ENCODE measurements around the gene ALKAL2. TPM values are rescaled to one million over a fixed set of nuclear protein-coding genes. Genes with fewer than 3 reads are reported as not detected.
A peak's percentile ranks its signal among the peaks of the same experiment; 100 is the strongest.

ALKAL2 gene
- total RNA-seq, 1 experiment from 2014 or later = 3.5 TPM

GRCh38 chr2:236993-237539, 50.8 kb downstream of the ALKAL2 start (continued):
- TF ChIP-seq PREB (CRISPR knock-in tag; IDR thresholded peaks at IDR 0.05; ENCODE audit: borderline replicate concordance) = no peak
- TF ChIP-seq ZNF281 (CRISPR knock-in tag; IDR thresholded peaks at IDR 0.05) = no peak
- no peak for TF ChIP-seq SMAD4 (CRISPR knock-in tag; IDR thresholded peaks at IDR 0.05)
- TF ChIP-seq ATF1 (CRISPR knock-in tag; IDR thresholded peaks at IDR 0.05) = no peak
- TF ChIP-seq ATF2 (CRISPR knock-in tag; IDR thresholded peaks at IDR 0.05; ENCODE audit: borderline replicate concordance, low read depth) = no peak
- no peak for TF ChIP-seq FOXK1 (CRISPR knock-in tag; IDR thresholded peaks at IDR 0.05)

- Mint-ChIP-seq H3K36me3 (peaks cover 5% of the 10 kb centered on the region), H3K27me3 (ENCODE audit: low read depth) (no peaks in the 10 kb centered on the region), H3K4me3 (no peak overlapping the region), H3K9me3 (no peaks in the 10 kb centered on the region), H3K27ac (0 out of 2 replicates have a peak overlapping the region, but pooled peaks have one; percentile 52), H3K4me1 (peaks cover 36% of the 10 kb centered on the region)
- no peak for TF ChIP-seq EMX1 (CRISPR knock-in tag; IDR thresholded peaks at IDR 0.05)
- no peak for TF ChIP-seq CTCF (IDR thresholded peaks at IDR 0.05)
- no peak for TF ChIP-seq SOX15 (CRISPR knock-in tag; IDR thresholded peaks at IDR 0.05)
- TF ChIP-seq ZNF423 (CRISPR knock-in tag; IDR thresholded peaks at IDR 0.05) = no peak
- TF ChIP-seq ZSCAN18 (CRISPR knock-in tag; IDR thresholded peaks at IDR 0.05) = no peak
- no peak for TF ChIP-seq RORB (CRISPR knock-in tag; IDR thresholded peaks at IDR 0.05)
- TF ChIP-seq ZNF317 (CRISPR knock-in tag; IDR thresholded peaks at IDR 0.05; ENCODE audit: borderline replicate concordance, low read depth) = no peak
- TF ChIP-seq CREB1 (CRISPR knock-in tag; IDR thresholded peaks at IDR 0.05) = no peak
- no peak for TF ChIP-seq JUN (CRISPR knock-in tag; IDR thresholded peaks at IDR 0.05)
- no peak for TF ChIP-seq ZBTB21 (CRISPR knock-in tag; IDR thresholded peaks at IDR 0.05; ENCODE audit: borderline replicate concordance)
- no peak for TF ChIP-seq GABPB1 (CRISPR knock-in tag; IDR thresholded peaks at IDR 0.05)
- CTCF ChIA-PET = interaction anchor here (1.0 to 3.3 kb wide), 2 partner anchors 12 to 34 kb away, joined by 3 to 31 read pairs; no protein-coding TSS in a partner anchor
- no peak for DNase-seq (ENCODE audit: low spot score)
- POLR2A ChIA-PET = no interaction called here
- no peak for ATAC-seq
These were observed 53.5 kb downstream of the ALKAL2 start for GRCh38 chr2:234421-234820.
